NCI-H1092 (cell line): ENCODE results near the gene BANP.
"Not testable (repeated sequence)": the region's sequence is repeated elsewhere in the genome, so short reads cannot be mapped to it uniquely, and the experiment has no call there.

ENCODE experiments used
- DNase-seq: peaks from one replicate; lab custom pipeline; 2025; lab: John Stamatoyannopoulos, UW

The BANP gene

DNA sequence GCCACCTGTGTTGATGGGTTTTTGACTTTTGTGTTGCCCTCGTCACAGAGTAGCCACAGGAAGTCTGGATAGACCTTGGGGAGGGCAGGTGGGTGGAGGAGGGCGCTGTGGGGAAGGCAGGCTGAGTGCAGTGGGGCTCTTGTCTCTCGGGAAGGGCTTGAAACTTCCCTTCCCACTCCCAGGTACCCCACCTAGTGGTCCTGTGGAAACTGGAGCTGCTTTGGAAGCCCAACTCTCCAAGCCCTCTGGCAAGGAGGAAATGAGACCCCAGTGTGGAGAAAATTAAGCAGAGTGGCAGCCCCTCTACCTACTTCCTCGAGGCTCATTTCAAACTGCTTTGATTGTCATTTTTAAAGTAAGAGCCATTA, 24.1 kb upstream of the BANP start:
- no peak for DNase-seq

DNA sequence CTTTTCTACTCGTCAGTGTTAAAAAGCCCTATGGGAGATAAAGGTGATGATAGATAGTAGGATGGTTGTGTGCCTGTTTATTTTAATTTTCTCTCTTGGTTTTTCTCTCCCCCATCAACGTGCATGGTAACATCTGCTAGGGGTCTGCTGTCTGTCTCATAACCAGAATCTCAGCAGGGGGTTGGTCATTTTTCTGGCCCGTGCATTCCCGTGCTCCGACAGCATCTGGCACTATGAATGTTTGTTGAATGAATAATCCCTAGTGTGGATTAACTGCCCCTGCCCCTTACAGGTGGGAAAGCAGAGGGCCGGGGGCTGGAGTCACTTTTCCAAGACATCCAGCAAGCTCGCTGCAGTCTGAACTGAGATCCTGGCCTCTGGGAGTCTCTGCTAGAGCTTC, 21.2 kb upstream of the BANP start:
- no peak for DNase-seq

DNA sequence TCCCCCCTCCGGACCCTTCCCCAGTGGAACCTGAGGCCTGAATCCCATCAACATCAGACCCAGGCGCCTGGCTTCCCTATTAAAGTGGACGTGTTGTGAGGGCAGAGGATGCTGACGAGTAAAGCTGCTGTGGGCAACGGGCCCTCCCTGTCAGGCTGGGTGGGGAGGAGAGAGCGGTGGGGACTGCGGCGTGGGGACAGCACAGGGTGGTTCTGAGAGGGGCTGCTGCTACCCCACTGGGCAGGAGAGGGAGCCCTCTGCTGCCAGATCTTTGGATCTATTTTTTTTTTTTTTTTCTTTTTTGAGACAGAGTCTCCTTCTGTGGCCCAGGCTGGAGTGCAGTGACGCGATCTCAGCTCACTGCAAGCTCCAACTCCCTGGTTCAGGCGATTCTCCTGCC, 20.8 kb upstream of the BANP start:
- DNase-seq: peak; percentile 14

DNA sequence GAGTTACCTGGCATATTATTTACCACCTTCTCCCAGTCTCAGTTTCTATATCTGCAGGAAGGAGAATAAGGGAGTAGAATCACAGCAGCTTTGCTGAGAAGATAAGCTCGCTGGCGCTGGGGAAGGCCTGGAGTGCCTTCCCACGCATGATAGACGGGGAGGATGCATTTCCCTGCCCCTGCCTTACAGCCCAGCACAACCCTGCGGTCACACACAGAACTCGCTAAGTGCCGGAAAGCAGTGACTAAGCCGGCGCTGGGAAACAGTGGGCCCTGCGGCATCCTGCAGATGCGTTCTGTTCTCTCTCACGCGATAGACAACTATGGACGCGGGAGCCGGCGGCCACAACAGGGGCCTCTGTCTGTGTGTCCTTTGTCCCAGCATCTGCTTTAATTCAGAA, 19.7 kb upstream of the BANP start:
- no peak for DNase-seq

- DNase-seq: peak; percentile 56
Observed at GRCh38 chr16:87932475-87933139, 18.6 kb upstream of the BANP start.

DNA sequence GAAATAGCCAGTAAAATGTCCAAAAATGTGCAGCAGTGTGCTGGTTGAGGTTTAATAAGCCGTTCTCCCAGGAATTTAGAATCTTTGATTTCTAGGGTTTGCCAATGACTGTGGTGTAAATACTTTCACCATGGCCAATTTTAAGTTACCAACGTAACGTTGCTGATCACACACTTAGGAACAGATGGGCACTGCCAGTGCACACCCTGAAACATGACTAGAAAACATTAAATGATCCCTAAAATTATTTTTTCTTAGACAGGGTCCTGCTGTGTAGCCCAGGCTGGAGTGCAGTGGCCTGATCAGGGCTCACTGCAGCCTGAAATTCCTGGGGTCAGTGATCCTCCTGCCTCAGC, 18.1 kb upstream of the BANP start:
- no peak for DNase-seq

- not testable (repeated sequence) for DNase-seq
Observed at GRCh38 chr16:87934752-87935425, 16.3 kb upstream of the BANP start.

GRCh38 chr16:87936016-87936374, 15.2 kb upstream of the BANP start:
- not testable (repeated sequence) for DNase-seq

GRCh38 chr16:87936375-87937230, 14.6 kb upstream of the BANP start, which contains the start of gene CA5A:
Gene CA5A (minus strand): TSS chr16:87936529. CDS start chr16:87936450, 79 bp downstream.
- DNase-seq: no peak

DNA sequence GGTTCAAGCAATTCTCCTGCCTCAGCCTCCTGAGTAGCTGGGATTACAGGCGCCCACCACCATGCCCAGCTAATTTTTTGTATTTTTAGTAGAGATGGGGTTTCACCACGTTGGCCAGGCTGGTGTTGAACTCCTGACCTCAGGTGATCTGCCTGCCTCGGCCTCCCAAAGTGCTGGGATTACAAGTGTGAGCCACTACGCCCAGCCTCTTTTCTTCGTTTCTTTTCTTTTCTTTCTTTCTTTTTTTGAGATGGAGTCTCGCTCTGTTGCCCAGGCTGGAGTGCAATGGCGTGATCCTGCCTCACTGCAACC, 14.0 kb upstream of the BANP start:
- not testable (repeated sequence) for DNase-seq

DNA sequence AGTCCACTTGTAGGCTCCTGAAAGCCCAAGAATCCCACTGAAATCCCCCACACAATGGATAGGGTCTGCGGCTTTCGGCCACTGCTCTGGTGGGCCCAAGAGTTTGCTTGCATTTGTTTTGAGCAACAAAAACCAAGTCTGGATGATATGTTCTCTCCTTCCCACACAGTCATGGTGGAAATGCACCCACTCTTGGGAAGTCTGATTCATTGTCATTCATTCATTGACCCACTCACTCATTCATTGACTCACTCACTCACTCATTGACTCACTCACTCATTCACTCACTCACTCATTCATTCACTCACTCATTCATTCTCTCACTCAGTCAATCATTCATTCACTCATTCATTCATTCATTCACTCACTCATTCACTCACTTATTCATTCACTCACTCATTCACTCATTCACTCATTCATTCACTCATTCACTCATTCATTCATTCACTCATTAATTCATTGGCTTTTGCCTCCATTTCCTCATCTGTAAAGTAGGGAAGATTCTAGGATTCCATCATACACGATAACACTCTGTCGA, 12.8 kb upstream of the BANP start:
- DNase-seq: no peak

DNA sequence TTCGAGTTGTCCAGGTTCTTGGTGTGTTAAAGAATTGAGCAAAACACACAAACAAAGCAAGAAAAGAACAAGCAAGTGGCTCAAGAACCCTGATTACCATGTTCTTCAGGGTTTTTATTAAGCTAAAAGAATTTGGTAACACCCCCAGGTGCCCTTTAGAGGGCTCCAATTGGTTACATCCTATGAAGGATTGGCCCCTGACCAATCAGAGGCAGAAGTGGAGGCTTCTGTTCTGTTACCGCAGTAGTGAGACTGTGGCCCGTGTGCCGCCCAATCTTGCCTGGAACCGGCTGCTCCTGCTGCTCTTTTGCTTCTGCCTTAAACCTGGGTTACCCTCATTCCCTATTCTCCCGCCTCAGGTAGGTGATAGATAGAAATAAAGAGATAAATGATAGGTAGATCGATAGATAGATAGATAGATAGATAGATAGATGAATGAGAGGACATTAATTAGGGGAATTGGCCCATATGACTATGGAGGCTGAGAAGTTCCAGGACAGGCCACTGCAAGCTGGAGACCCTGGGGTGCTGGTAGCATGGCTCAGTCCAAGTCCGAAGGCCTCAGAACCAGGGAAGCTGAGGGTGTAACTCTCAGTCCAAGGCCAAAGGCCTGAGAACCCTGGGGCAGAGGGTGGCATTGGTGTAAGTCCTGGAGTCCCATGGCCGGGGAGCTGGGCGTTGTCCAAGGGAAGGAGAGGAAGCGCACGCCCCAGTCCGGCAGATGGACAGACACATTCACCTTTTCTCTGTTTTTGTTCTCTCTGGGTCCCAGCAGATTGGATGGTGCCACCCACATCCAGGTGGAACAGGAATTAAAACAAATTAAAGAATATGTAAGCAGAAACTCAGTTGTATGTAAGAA, 11.4 kb upstream of the BANP start:
- DNase-seq: no peak

GRCh38 chr16:87942680-87943079, 8.6 kb upstream of the BANP start:
- DNase-seq: no peak

DNA sequence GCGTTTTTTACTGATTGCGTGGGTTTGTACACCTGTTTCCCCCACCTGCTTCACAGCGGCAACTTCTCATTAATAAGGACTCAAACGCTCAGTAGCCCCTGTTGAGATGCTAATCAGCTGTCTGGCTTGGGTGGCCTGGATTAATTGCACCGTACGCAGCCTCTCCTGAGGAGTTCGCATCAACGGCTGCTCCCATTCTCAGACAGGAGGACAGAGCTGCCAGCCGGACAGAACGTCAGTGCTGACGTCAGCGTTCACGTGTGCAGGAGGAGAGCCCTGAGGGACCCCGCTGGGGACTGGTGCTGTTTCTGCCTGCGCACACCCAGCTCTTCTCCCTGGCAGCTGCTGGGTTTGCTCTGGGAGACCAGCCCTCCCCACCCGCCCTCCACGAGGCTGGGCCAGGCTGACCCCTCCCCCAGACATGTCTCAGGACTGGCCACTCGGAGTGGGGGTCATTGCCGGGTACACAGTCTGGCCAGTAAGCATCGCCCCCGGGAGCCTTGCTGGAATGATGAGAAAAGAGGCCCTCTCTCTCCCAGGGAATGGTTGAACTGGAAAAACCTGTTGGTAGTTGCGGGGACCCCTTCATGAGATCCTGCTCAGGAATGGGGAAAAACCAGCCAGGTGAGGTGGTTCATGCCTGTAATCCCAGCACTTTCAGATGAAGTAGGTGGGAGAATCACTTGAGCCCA, 5.7 kb upstream of the BANP start:
- DNase-seq: peak; percentile 86

- DNase-seq: no peak
Observed at GRCh38 chr16:87946596-87947347, 4.5 kb upstream of the BANP start.

DNA sequence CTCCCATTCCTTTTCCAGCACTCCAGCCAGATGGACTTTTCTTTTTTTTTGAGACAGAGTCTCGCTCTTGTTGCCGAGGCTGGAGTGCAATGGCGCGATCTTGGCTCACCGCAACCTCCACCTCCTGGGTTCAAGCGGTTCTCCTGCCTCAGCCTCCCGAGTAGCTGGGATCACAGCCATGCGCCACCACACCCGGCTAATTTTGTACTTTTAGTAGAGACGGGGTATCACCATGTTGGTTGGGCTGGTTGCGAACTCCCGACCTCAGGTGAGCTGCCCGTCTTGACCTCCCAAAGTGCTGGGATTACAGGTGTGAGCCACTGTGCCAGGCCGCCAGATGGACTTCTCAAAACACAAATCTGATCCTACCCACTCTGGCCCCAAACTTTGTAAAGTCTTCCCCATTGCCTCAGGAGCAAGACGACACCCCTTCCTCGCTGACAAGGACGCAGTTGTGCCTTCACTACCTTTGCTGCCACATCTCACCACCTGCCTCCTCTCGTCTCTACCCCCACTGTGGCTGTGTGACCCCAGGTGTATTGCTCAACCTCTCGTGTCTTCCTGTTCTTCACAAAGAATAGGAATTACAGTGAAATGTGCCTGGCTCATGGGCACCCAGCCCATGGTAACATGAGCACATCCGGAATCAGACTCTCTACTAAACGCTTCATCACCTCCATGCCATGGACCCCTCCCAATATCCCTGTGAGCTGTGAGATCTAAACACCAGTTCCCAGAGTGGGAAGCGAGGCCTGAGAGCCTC, 3.7 kb upstream of the BANP start:
- DNase-seq: no peak

DNA sequence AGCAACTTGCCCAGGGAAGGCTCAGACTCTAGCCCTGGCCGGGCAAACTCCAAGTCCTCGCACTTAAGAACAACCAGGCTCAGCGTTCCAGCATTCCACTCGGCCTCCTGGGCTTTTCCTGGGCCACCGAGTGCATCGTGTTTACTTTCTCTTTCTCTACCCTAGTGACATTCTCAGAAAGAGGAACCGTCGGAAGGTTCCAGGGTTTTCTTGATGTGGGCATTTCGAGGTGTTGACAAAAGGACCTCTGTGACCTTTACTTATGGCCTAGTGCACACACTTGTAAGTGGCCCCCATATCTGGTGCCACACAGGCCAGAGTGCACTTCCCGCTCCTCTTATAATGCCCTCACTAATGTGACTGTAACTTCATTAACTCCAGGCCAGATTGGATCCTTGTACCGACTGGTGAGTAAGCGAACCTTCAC, 3.1 kb upstream of the BANP start:
- no peak for DNase-seq

DNA sequence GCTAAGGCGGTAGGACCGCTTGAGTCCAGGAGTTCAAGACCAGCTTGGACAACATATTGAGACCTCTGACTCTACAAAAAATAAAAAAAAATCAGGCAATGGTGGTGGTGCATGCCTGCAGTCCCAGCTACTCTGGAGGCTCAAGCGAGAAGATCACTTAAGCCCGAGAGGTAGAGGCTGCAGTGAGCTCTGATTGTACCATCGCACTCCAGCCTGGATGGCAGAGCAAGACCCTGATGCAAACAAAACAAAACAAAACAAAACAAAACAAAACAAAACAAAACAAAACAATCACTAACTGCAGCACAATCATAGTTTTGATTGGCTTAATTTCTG, 2.5 kb upstream of the BANP start:
- DNase-seq: no peak

DNA sequence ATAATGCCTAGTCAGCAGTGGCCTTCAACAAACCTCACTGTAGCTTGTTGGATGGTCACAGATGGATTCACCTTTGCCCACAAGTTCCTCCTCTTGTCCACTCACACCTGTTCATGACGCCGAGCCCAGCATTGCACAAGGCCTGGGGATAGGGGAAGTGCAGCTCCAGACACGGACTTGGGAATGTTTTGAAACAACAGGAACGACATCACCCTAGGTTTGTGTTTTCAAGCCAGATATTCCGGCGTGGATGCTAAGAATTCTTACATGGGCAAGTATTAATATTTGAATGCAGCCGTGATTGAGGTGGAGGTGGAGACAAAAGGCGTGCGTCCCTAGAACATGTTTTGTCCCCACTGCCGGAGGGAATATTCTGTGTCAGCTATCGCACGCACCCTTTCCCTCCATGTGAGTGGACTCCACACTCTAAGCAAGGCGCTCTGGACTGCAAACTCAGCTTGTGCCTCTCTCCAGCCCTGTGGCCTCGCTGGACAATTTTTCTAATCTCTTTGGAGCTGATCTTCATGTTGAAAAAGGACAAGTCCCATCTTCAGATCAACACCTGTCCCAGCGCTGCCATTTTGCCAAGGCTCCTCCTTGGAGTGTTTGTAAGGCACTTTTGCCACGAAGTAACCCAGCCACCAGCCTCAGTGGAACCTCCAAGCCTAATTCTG, 2.0 kb upstream of the BANP start:
- no peak for DNase-seq
